ENCODE results near the gene FAM107B.

GRCh38 chr10:14556285-14556956 lies 218.3 kb downstream of the FAM107B start:
- TF ChIP-seq, protein P1, sequence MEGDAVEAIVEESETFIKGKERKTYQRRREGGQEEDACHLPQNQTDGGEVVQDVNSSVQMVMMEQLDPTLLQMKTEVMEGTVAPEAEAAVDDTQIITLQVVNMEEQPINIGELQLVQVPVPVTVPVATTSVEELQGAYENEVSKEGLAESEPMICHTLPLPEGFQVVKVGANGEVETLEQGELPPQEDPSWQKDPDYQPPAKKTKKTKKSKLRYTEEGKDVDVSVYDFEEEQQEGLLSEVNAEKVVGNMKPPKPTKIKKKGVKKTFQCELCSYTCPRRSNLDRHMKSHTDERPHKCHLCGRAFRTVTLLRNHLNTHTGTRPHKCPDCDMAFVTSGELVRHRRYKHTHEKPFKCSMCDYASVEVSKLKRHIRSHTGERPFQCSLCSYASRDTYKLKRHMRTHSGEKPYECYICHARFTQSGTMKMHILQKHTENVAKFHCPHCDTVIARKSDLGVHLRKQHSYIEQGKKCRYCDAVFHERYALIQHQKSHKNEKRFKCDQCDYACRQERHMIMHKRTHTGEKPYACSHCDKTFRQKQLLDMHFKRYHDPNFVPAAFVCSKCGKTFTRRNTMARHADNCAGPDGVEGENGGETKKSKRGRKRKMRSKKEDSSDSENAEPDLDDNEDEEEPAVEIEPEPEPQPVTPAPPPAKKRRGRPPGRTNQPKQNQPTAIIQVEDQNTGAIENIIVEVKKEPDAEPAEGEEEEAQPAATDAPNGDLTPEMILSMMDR (conservative IDR thresholded peaks at IDR 0.05): no peak
- TF ChIP-seq EZH2 (IDR thresholded peaks at IDR 0.05; ENCODE audit: low read depth): no peak

All from PC-9 (cell line).